GM12872 (cell line): ENCODE results near the gene MED12L.

Experiments used
- CTCF ChIP-seq: IDR thresholded peaks from 3 replicates; pipeline ENCODE4 v1.5.1; 2011; ENCODE audit warnings: low read depth, mild to moderate bottlenecking, low read length, moderate library complexity; ENCODE audit not compliant: insufficient read depth

Gene MED12L

GRCh38 chr3:151201051-151201730 is 115.7 kb downstream of the MED12L start:
- TF ChIP-seq CTCF, result no peak

- TF ChIP-seq CTCF, result no peak
These were observed 117.6 kb downstream of the MED12L start, which contains the start of gene GPR171 for GRCh38 chr3:151203051-151203420. TSS of gene GPR171 (minus strand) at chr3:151203216. CDS start at chr3:151199386, 3,830 bp downstream.

GRCh38 chr3:151204530-151205402 is 119.3 kb downstream of the MED12L start:
- TF ChIP-seq CTCF, result no peak

GRCh38 chr3:151205482-151205881 is 120.0 kb downstream of the MED12L start:
- no peak for TF ChIP-seq CTCF

GRCh38 chr3:151206201-151206600 is 120.7 kb downstream of the MED12L start:
- no peak for TF ChIP-seq CTCF

- no peak for TF ChIP-seq CTCF
These were observed 124.2 kb downstream of the MED12L start for GRCh38 chr3:151209654-151210053.

- TF ChIP-seq CTCF, result peak; percentile 23; the same call in 1 of the 3 replicates
These were observed 125.4 kb downstream of the MED12L start for GRCh38 chr3:151210676-151211381.
